Uterus (tissue), 4 donors: ENCODE data around the gene COG7. TPM values are rescaled to one million over a fixed set of nuclear protein-coding genes. Genes with fewer than 3 reads are reported as not detected.
"Not testable (repeated sequence)": the region's sequence is repeated elsewhere in the genome, so short reads cannot be mapped to it uniquely, and the experiment has no call there.

ENCODE experiments used
- DNase-seq, 2 donors: peaks; one replicate each; pipeline ENCODE4 v3.0.0-alpha.2; 2019 to 2020
- H3K27ac ChIP-seq, 2 donors: fragments of 200-600 bp; sonication (generic); 1 replicate in 1 of 2; 2 replicates in 1 of 2; pipeline ENCODE4 v1.5.1; 2016 to 2018
- H3K27me3 ChIP-seq, 2 donors: fragments of 200-600 bp; sonication (generic); one replicate each; pipeline ENCODE4 v1.5.1; 2018 to 2019; ENCODE audit warnings: control low read depth in 1 of 2
- H3K36me3 ChIP-seq, 2 donors: fragments of 200-600 bp; sonication (generic); one replicate each; pipeline ENCODE4 v1.5.1; 2019; ENCODE audit warnings: control low read depth in 1 of 2
- H3K4me1 ChIP-seq, 2 donors: fragments of 200-600 bp; sonication (generic); one replicate each; pipeline ENCODE4 v1.5.1; 2018 to 2019; ENCODE audit warnings: control low read depth in 1 of 2
- H3K4me3 ChIP-seq, 2 donors: fragments of 200-600 bp; sonication (generic); 1 replicate in 1 of 2; 2 replicates in 1 of 2; pipeline ENCODE4 v1.5.1; 2018 to 2019; ENCODE audit warnings: mild to moderate bottlenecking in 1 of 2
- H3K9me3 ChIP-seq, 2 donors: fragments of 200-600 bp; sonication (generic); one replicate each; pipeline ENCODE4 v1.5.1; 2019; ENCODE audit warnings: control low read depth in 1 of 2
- POLR2A ChIP-seq, 2 donors: fragments of 450-650 bp; IDR thresholded peaks; one replicate each; pipeline ENCODE4 v1.6.1; 2016; ENCODE audit warnings: antibody characterized with exemption in 2 of 2, mild to moderate bottlenecking in 1 of 2, moderate library complexity in 1 of 2
- intact Hi-C: fragments of 100-400 bp; cut with DNase I; formaldehyde crosslinking; loops from one replicate; pipeline ENCODE4 v1.15.1; 2023; ENCODE audit warnings: low total_unique reads
- total RNA-seq, 4 donors: library from RNA; depleted of rRNA in 3 of 4; stranded (reverse); fragments of >200 nt in 3 of 4; gene quantifications; one replicate each; pipeline versions ENCODE4 v1.1.0 to v1.2.4, GENCODE V29; 2014 to 2023
- TF ChIP-seq, protein P1 (sequence below), 4 experiments: fragments of 200-600 bp in 2 of 4; fragments of 450-650 bp in 2 of 4; sonication (generic) in 2 of 4; IDR thresholded peaks; one replicate each; pipeline ENCODE4 v1.5.1; 2016 to 2019; ENCODE audit warnings: antibody characterized with exemption in 4 of 4, mild to moderate bottlenecking in 2 of 4, moderate library complexity in 1 of 4
- donor health status: DM: yes; HTN: yes; CAD: no.

The COG7 gene
- total RNA-seq, 4 donors from 2014 or later: 11.5 to 393 (median 32.2) TPM

GRCh38 chr16:23382279-23382678, 70.7 kb downstream of the COG7 start:
- DNase-seq: no peak
- H3K4me3 ChIP-seq: no peak overlapping the region
- TF ChIP-seq POLR2A (IDR thresholded peaks at IDR 0.05): no peak
- TF ChIP-seq, protein P1, sequence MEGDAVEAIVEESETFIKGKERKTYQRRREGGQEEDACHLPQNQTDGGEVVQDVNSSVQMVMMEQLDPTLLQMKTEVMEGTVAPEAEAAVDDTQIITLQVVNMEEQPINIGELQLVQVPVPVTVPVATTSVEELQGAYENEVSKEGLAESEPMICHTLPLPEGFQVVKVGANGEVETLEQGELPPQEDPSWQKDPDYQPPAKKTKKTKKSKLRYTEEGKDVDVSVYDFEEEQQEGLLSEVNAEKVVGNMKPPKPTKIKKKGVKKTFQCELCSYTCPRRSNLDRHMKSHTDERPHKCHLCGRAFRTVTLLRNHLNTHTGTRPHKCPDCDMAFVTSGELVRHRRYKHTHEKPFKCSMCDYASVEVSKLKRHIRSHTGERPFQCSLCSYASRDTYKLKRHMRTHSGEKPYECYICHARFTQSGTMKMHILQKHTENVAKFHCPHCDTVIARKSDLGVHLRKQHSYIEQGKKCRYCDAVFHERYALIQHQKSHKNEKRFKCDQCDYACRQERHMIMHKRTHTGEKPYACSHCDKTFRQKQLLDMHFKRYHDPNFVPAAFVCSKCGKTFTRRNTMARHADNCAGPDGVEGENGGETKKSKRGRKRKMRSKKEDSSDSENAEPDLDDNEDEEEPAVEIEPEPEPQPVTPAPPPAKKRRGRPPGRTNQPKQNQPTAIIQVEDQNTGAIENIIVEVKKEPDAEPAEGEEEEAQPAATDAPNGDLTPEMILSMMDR (IDR thresholded peaks at IDR 0.05): no peak
- H3K36me3 ChIP-seq: no peaks in the 10 kb centered on the region
- no peaks in the 10 kb centered on the region for H3K27me3 ChIP-seq
- no peaks in the 10 kb centered on the region for H3K4me1 ChIP-seq
- H3K9me3 ChIP-seq: no peaks in the 10 kb centered on the region
- intact Hi-C loops: no loop called here
- H3K27ac ChIP-seq: no peak overlapping the region

DNA sequence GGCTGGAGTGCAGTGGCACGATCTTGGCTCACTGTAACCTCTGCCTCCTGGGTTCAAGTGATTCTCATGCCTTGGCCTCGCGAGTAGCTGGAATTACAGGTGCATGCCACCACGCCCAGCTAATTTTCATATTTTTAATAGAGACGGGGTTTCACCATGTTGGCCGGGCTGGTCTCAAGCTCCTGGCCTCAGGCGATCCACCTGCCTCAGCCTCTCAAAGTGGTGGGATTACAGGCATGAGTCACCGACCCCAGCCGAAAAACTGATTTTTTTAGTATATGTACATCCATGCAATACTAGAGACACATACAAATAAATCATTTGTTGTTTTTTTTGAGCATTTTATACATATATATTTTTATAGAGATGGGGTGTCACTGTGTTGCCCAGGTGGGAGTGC, 71.3 kb downstream of the COG7 start:
- H3K4me3 ChIP-seq, H3K27me3 ChIP-seq, intact Hi-C loops, H3K27ac ChIP-seq, H3K4me1 ChIP-seq, H3K9me3 ChIP-seq, H3K36me3 ChIP-seq, DNase-seq: not testable (repeated sequence)

- intact Hi-C loops: no loop called here
- Histone ChIP-seq H3K4me1 (no peaks in the 10 kb centered on the region), H3K36me3 (no peaks in the 10 kb centered on the region), H3K4me3 (no peak overlapping the region), H3K27me3 (no peaks in the 10 kb centered on the region), H3K27ac (no peak overlapping the region), H3K9me3 (no peaks in the 10 kb centered on the region)
- DNase-seq: no peak
- TF ChIP-seq POLR2A (IDR thresholded peaks at IDR 0.05): no peak
- TF ChIP-seq, protein P1 (IDR thresholded peaks at IDR 0.05): no peak
These were observed 72.5 kb downstream of the COG7 start for GRCh38 chr16:23380501-23380951.

- H3K4me1 ChIP-seq: no peaks in the 10 kb centered on the region
- no peaks in the 10 kb centered on the region for H3K36me3 ChIP-seq
- intact Hi-C loops: no loop called here
- TF ChIP-seq, protein P1 (IDR thresholded peaks at IDR 0.05): no peak
- no peak for TF ChIP-seq POLR2A (IDR thresholded peaks at IDR 0.05)
- H3K9me3 ChIP-seq: no peaks in the 10 kb centered on the region
- DNase-seq: no peak
- H3K27ac ChIP-seq: no peak overlapping the region
- H3K4me3 ChIP-seq: no peak overlapping the region
- no peaks in the 10 kb centered on the region for H3K27me3 ChIP-seq
These were observed 73.3 kb downstream of the COG7 start for GRCh38 chr16:23379707-23380106.

DNA sequence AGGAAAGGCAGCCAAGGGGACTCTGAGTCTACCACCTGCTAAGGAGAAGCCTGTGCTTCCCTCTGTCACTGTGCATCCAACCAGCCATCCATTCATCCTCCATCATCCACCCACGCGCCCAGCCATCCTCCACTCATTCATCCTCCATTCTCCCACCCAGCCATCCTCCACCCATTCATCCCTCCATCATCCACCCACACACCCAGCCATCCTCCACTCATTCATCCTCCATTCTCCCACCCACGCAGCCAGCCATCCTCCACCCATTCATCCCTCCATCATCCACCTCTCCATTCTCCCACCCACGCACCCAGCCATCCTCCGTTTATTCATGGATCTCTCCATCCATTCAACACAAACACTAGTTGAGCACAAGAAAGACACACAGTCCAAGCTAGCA, 74.1 kb downstream of the COG7 start:
- H3K36me3 ChIP-seq: no peaks in the 10 kb centered on the region
- DNase-seq: no peak
- no peaks in the 10 kb centered on the region for H3K9me3 ChIP-seq
- H3K27ac ChIP-seq: no peak overlapping the region
- TF ChIP-seq POLR2A (IDR thresholded peaks at IDR 0.05): no peak
- TF ChIP-seq, protein P1 (IDR thresholded peaks at IDR 0.05): no peak
- intact Hi-C loops: no loop called here
- H3K27me3 ChIP-seq: no peaks in the 10 kb centered on the region
- H3K4me1 ChIP-seq: no peaks in the 10 kb centered on the region
- no peak overlapping the region for H3K4me3 ChIP-seq

DNA sequence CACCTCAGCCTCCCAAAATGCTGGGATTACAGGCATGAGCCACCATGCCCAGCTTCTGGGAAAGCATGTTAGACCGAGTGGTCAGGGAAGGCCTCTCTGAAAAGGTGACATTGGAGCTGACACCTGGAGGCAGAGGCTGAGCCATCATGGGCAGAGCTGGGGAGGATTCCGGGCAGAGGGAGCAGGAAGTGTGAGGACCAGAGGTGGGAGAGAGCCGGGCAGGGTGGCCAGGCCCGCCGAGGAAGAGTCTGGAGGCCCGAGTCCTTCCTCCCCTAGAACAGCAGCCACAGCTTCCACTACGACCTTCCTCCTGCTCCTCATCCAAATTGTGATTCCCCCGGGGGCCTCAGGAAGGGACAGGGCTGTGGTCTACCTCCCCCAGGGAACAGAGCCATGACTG, 74.7 kb downstream of the COG7 start:
- TF ChIP-seq, protein P1 (IDR thresholded peaks at IDR 0.05): no peak
- no peak for TF ChIP-seq POLR2A (IDR thresholded peaks at IDR 0.05)
- Histone ChIP-seq H3K36me3 (no peaks in the 10 kb centered on the region), H3K4me3 (no peak overlapping the region), H3K27me3 (no peaks in the 10 kb centered on the region), H3K9me3 (no peaks in the 10 kb centered on the region), H3K4me1 (no peaks in the 10 kb centered on the region), H3K27ac (no peak overlapping the region)
- intact Hi-C loops: no loop called here
- no peak for DNase-seq
